Measurements from ENCODE around the gene MBP. TPM values are rescaled to one million over a fixed set of nuclear protein-coding genes. Genes with fewer than 3 reads are reported as not detected.
A peak's percentile ranks its signal among the peaks of the same experiment; 100 is the strongest.

MBP gene
- total RNA-seq, 6 experiments from 2014 or later = 0.05 to 0.23 (median 0.12) TPM; not detected in 1

- Mint-ChIP-seq H3K9me3 (no peaks in the 10 kb centered on the region), H3K36me3 (ENCODE audit: low read depth) (peaks cover 5% of the 10 kb centered on the region; the same call in 1 of the 2 replicates), H3K27me3 (ENCODE audit: insufficient read depth) (no peaks in the 10 kb centered on the region), H3K4me3 (no peak overlapping the region), H3K27ac (no peak overlapping the region), H3K4me1 (ENCODE audit: low read depth) (peaks cover 71% of the 10 kb centered on the region)
- no peak for TF ChIP-seq CTCF (IDR thresholded peaks at IDR 0.05)
- no peak for DNase-seq
These were observed 69.3 kb downstream of the MBP start for GRCh38 chr18:77063260-77063659.

DNA sequence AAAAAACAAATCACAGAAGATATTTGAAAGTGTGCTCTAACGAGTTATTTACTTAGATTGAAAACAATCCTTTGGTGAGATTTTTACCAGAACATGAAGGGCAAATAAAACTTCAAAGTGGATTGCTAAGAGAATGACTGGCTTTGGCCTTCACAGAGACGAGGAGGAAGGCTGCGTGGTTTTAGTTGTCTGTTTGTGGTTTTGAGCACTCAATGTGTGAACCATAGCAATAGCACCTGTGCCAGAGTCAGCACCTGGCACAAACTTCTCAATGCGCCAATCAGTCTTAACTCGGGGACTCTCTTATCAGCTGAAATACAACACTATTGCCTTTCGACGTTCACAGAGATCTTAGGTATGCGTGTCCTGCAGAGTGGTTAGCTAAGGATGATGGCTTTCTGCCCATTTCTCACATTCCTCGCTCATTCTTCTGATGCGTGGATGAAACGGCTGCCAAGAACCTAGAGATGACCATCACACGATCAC lies 70.0 kb downstream of the MBP start:
- TF ChIP-seq CTCF (IDR thresholded peaks at IDR 0.05) = no peak
- no peak overlapping the region for H3K27ac Mint-ChIP-seq
- H3K4me3 Mint-ChIP-seq = no peak overlapping the region
- H3K36me3 Mint-ChIP-seq (ENCODE audit: low read depth) = peaks cover 5% of the 10 kb centered on the region; the same call in 1 of the 2 replicates
- no peaks in the 10 kb centered on the region for H3K9me3 Mint-ChIP-seq
- no peaks in the 10 kb centered on the region for H3K27me3 Mint-ChIP-seq (ENCODE audit: insufficient read depth)
- H3K4me1 Mint-ChIP-seq (ENCODE audit: low read depth) = peaks cover 64% of the 10 kb centered on the region
- DNase-seq = no peak

- TF ChIP-seq CTCF (IDR thresholded peaks at IDR 0.05) = 0 out of 2 replicates have a peak, but pooled peaks have one; percentile 22
- H3K4me1 Mint-ChIP-seq (ENCODE audit: low read depth) = peaks cover 59% of the 10 kb centered on the region
- no peak for DNase-seq
- H3K4me3 Mint-ChIP-seq = no peak overlapping the region
- H3K27ac Mint-ChIP-seq = no peak overlapping the region
- no peaks in the 10 kb centered on the region; the same call in 1 of the 2 replicates for H3K27me3 Mint-ChIP-seq (ENCODE audit: insufficient read depth)
- peaks cover 5% of the 10 kb centered on the region; the same call in 1 of the 2 replicates for H3K36me3 Mint-ChIP-seq (ENCODE audit: low read depth)
- H3K9me3 Mint-ChIP-seq = no peaks in the 10 kb centered on the region
These were observed 70.6 kb downstream of the MBP start for GRCh38 chr18:77061946-77062517.

DNA sequence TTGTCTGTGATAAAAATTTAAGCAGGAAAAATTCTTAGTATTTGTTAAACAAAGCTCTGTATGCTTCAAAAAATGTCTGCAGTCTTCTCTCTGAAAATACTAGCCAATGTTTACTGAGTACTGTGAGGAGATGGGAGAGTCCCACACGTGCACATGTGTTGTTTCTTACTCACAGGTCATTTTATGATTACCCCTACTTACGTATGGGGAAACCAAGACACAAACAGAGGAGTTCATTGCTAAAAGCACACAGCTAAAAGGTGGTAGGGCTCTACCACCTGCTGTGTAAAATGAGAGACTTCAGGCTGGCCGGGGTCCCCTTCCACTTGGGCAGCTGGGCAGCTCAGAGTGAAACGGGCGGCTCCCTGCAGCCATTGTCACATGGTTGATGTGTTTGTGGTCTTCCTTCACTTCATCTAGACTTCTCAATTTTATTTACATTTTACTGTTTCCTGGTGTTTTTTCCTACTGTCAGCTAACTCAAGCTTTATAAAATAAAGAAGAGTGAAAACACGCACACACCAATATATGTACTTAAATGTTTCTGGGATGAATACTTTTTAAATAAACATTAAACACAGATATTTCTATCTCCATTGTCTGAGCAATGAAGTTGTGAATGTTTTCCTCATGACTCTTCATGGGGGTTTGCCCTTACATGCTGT lies 71.2 kb downstream of the MBP start:
- no peak overlapping the region for H3K4me3 Mint-ChIP-seq
- no peak for TF ChIP-seq CTCF (IDR thresholded peaks at IDR 0.05)
- peaks cover 54% of the 10 kb centered on the region for H3K4me1 Mint-ChIP-seq (ENCODE audit: low read depth)
- H3K36me3 Mint-ChIP-seq (ENCODE audit: low read depth) = peaks cover 5% of the 10 kb centered on the region; the same call in 1 of the 2 replicates
- no peaks in the 10 kb centered on the region; the same call in 1 of the 2 replicates for H3K27me3 Mint-ChIP-seq (ENCODE audit: insufficient read depth)
- H3K27ac Mint-ChIP-seq = no peak overlapping the region
- H3K9me3 Mint-ChIP-seq = no peaks in the 10 kb centered on the region
- no peak for DNase-seq

- DNase-seq = no peak
- no peaks in the 10 kb centered on the region for H3K9me3 Mint-ChIP-seq
- H3K36me3 Mint-ChIP-seq (ENCODE audit: low read depth) = peaks cover 5% of the 10 kb centered on the region; the same call in 1 of the 2 replicates
- no peak for TF ChIP-seq CTCF (IDR thresholded peaks at IDR 0.05)
- no peak overlapping the region for H3K27ac Mint-ChIP-seq
- peaks cover 47% of the 10 kb centered on the region for H3K4me1 Mint-ChIP-seq (ENCODE audit: low read depth)
- no peak overlapping the region for H3K4me3 Mint-ChIP-seq
- H3K27me3 Mint-ChIP-seq (ENCODE audit: insufficient read depth) = peaks cover 5% of the 10 kb centered on the region
These were observed 72.4 kb downstream of the MBP start for GRCh38 chr18:77060151-77060550.
